GM13976 (cell line): Measurements from ENCODE around the gene ARHGAP9.
"Not testable (repeated sequence)": the region's sequence is repeated elsewhere in the genome, so short reads cannot be mapped to it uniquely, and the experiment has no call there.

Experiments used
- DNase-seq: peaks from one replicate; pipeline ENCODE4 v3.0.0; 2012; ENCODE audit warnings: low spot score
- CTCF ChIP-seq: IDR thresholded peaks from 2 replicates; pipeline ENCODE4 v1.5.1; 2012; ENCODE audit warnings: borderline replicate concordance, mild to moderate bottlenecking; ENCODE audit not compliant: insufficient read depth; ENCODE audit errors: extremely low read depth, missing control alignments, control extremely low read depth
- in situ Hi-C: fragments of 300-500 bp; cut with MboI; formaldehyde crosslinking; loops from one replicate; pipeline ENCODE4 v1.12.0; 2022; ENCODE audit warnings: low sequenced_read_pairs, mixed read lengths, inconsistent platforms; ENCODE audit not compliant: unreplicated experiment

The ARHGAP9 gene

GRCh38 chr12:57448669-57449068 is 31.0 kb downstream of the ARHGAP9 start:
- no peak for DNase-seq
- in situ Hi-C loops, result no loop called here
- TF ChIP-seq CTCF, result no peak

- TF ChIP-seq CTCF, result no peak
- DNase-seq, result no peak
- in situ Hi-C loops, result no loop called here
Measured at GRCh38 chr12:57446292-57446960, 33.2 kb downstream of the ARHGAP9 start.

DNA sequence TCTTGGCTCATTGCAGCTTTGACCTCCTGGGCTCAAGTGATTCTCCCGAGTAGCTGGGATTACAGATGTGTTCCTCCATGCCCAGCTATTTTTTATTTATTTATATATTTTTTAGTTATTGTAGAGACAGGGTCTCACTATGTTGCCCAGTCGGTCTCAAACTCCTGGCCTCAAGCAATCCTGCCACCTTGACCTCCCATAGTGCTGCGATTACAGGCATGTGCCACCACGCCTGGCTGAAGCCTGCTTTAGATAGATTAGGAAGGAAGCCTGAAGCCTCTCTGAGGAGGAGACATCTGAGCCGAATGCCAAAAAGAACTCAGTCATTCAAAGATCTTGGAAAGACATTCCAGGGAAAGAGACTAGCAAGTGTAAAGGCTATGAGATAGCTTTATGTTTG is 34.9 kb downstream of the ARHGAP9 start:
- in situ Hi-C loops, result no loop called here
- TF ChIP-seq CTCF, result no peak
- DNase-seq, result no peak

DNA sequence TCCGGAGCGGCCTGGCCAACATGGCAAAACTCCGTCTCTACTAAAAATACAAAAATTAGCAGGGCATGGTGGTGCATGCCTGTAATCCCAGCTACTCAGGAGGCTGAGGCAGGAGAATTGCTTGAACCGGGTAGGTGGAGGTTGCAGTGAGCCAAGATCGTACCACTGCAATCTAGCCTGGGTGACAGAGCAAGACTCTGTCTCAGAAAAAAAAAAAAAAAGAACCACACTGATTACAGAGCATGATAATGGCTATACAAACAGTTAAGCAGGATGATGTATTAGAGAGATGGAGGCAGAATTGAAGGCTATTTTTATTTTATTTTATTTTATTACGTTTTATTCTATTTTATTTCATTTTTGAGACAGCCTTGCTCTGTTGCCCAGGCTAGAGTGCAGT is 35.3 kb downstream of the ARHGAP9 start:
- DNase-seq, in situ Hi-C loops: not testable (repeated sequence)

- DNase-seq, result no peak
- in situ Hi-C loops, result no loop called here
- TF ChIP-seq CTCF, result no peak
Measured at GRCh38 chr12:57441846-57442427, 37.7 kb downstream of the ARHGAP9 start.

DNA sequence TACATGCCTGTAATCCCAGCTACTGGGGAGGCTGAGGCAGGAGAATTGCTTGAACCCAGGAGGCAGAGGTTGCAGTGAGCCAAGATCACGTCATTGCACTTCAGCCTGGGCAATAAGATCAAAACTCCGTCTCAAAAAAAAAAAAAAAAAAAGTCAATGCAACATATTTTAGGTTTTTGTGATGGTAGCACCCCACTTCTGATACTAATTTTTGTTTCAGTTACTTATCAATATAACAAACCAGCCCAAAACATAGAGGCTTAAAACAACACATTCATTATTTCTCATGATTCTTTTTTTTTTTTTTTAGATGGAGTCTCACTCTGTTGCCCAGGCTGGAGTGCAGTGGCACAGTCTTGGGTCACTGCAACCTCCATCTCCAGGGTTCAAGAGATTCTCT is 38.3 kb downstream of the ARHGAP9 start:
- in situ Hi-C loops, DNase-seq: not testable (repeated sequence)

DNA sequence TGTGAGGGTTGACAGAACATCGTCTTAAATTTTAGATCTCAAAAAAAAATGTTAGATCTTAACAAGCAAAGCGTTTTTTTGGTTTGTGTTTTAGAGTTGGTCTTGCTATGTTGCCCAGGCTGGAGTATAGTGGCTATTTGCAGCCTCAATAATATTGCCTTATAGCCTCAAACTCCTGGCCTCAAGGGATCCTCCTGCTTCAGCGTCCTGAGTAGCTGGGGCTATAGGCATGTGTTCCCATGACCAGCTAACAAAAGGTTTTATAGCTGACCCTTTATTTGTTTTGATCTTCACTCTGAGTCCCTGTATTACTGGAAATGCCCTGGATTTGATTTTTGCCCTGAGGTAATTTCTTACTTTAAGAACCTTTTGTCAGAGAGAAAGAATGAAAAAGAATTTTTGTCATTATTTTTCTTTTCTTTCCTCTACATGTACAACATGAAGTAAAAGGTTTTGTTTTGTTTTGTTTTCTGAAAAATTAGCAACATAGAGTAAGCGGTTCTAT is 39.9 kb downstream of the ARHGAP9 start:
- no peak for DNase-seq
- in situ Hi-C loops, result no loop called here
- no peak for TF ChIP-seq CTCF
